SK-N-SH treated with all-trans-retinoic acid at 6 μM for 48 hours (cell line): Measurements from ENCODE around the gene SNX21.

Experiments
- ATAC-seq: fragments of 200-7000 bp; cut with Tn5 transposase; 3 replicates; pipeline ENCODE4 v1.9.1; 2020; ENCODE audit warnings: mild to moderate bottlenecking, moderate library complexity
- ARNTL ChIP-seq: fragments of 450-650 bp; formaldehyde crosslinking; IDR thresholded peaks from 2 replicates; pipeline ENCODE4 v1.5.0; 2020; ENCODE audit warnings: low read depth, mild to moderate bottlenecking, moderate library complexity, borderline replicate concordance
- BACH2 ChIP-seq: fragments of 250-450 bp; sonication (Bioruptor Pico); IDR thresholded peaks from 2 replicates; pipeline ENCODE4 v1.9.0; 2021; ENCODE audit warnings: mild to moderate bottlenecking, borderline replicate concordance
- CSDC2 ChIP-seq: fragments of 250-450 bp; sonication (Bioruptor Pico); IDR thresholded peaks from 2 replicates; pipeline ENCODE4 v1.5.0; 2020; ENCODE audit warnings: mild to moderate bottlenecking, moderate library complexity
- ESRRG ChIP-seq: fragments of 250-450 bp; sonication (Bioruptor Pico); IDR thresholded peaks from 2 replicates; pipeline ENCODE4 v1.6.1; 2021; ENCODE audit warnings: mild to moderate bottlenecking
- GLIS3 ChIP-seq: fragments of 250-450 bp; sonication (Bioruptor Pico); IDR thresholded peaks from 2 replicates; pipeline ENCODE4 v1.5.0; 2020; ENCODE audit warnings: mild to moderate bottlenecking, moderate library complexity
- ISL1 ChIP-seq: fragments of 250-450 bp; sonication (Bioruptor Pico); IDR thresholded peaks from 2 replicates; pipeline ENCODE4 v2.1.2; 2022; ENCODE audit warnings: mild to moderate bottlenecking, moderate library complexity
- OSR1 ChIP-seq: fragments of 250-450 bp; sonication (Bioruptor Pico); IDR thresholded peaks from 2 replicates; pipeline ENCODE4 v1.8.0; 2022; ENCODE audit warnings: moderate library complexity, mild to moderate bottlenecking, inconsistent platforms
- PPARA ChIP-seq: fragments of 250-450 bp; sonication (Bioruptor Pico); IDR thresholded peaks from 2 replicates; pipeline ENCODE4 v1.5.0; 2020; ENCODE audit warnings: mild to moderate bottlenecking, borderline replicate concordance
- SNAI2 ChIP-seq: fragments of 250-450 bp; sonication (Bioruptor Pico); IDR thresholded peaks from 2 replicates; pipeline ENCODE4 v1.5.0; 2020; ENCODE audit warnings: mild to moderate bottlenecking, moderate library complexity
- TCF4 ChIP-seq: fragments of 250-450 bp; sonication (Bioruptor Pico); IDR thresholded peaks from 2 replicates; pipeline ENCODE4 v1.8.0; 2021; ENCODE audit warnings: mild to moderate bottlenecking, moderate library complexity, borderline replicate concordance
- TOX ChIP-seq: fragments of 250-450 bp; sonication (Bioruptor Pico); IDR thresholded peaks from 2 replicates; pipeline ENCODE4 v1.8.0; 2021; ENCODE audit warnings: mild to moderate bottlenecking, moderate library complexity, borderline replicate concordance
- ZC3H10 ChIP-seq: fragments of 250-450 bp; sonication (Bioruptor Pico); IDR thresholded peaks from 2 replicates; pipeline ENCODE4 v1.5.1; 2021; ENCODE audit warnings: mild to moderate bottlenecking, moderate library complexity
- ZFP3 ChIP-seq: fragments of 250-450 bp; sonication (Bioruptor Pico); IDR thresholded peaks from 2 replicates; pipeline ENCODE4 v1.5.0; 2020; ENCODE audit warnings: mild to moderate bottlenecking, moderate library complexity
- ZFP30 ChIP-seq: fragments of 450-650 bp; formaldehyde crosslinking; IDR thresholded peaks from 2 replicates; pipeline ENCODE4 v1.5.0; 2022; ENCODE audit warnings: mild to moderate bottlenecking, moderate library complexity
- ZNF565 ChIP-seq: fragments of 450-650 bp; formaldehyde crosslinking; conservative IDR thresholded peaks from 2 replicates; pipeline ENCODE4 v1.5.0; 2020; ENCODE audit warnings: low read depth, mild to moderate bottlenecking, moderate library complexity
- ZNF70 ChIP-seq: fragments of 450-650 bp; formaldehyde crosslinking; IDR thresholded peaks from 2 replicates; pipeline ENCODE4 v1.5.0; 2020; ENCODE audit warnings: mild to moderate bottlenecking, moderate library complexity
- ZNF8 ChIP-seq: fragments of 450-650 bp; formaldehyde crosslinking; IDR thresholded peaks from 2 replicates; pipeline ENCODE4 v1.5.0; 2020; ENCODE audit warnings: mild to moderate bottlenecking, moderate library complexity
- TF ChIP-seq, protein P1 (sequence below): fragments of 250-450 bp; sonication (Bioruptor Pico); IDR thresholded peaks from 2 replicates; pipeline ENCODE4 v1.5.0; 2020; ENCODE audit warnings: mild to moderate bottlenecking, moderate library complexity
- TF ChIP-seq, protein P2 (sequence below): fragments of 250-450 bp; sonication (Bioruptor Pico); IDR thresholded peaks from 2 replicates; pipeline ENCODE4 v1.8.0; 2020; ENCODE audit warnings: mild to moderate bottlenecking, moderate library complexity, borderline replicate concordance
- TF ChIP-seq, protein P3 (sequence below): fragments of 250-450 bp; sonication (Bioruptor Pico); IDR thresholded peaks from 2 replicates; pipeline ENCODE4 v1.8.0; 2021; ENCODE audit warnings: low read depth, mild to moderate bottlenecking, moderate library complexity, borderline replicate concordance
- TF ChIP-seq, protein P4 (sequence below): fragments of 250-450 bp; sonication (Bioruptor Pico); IDR thresholded peaks from 2 replicates; pipeline ENCODE4 v1.5.1; 2021; ENCODE audit warnings: mild to moderate bottlenecking, moderate library complexity

The SNX21 gene

DNA sequence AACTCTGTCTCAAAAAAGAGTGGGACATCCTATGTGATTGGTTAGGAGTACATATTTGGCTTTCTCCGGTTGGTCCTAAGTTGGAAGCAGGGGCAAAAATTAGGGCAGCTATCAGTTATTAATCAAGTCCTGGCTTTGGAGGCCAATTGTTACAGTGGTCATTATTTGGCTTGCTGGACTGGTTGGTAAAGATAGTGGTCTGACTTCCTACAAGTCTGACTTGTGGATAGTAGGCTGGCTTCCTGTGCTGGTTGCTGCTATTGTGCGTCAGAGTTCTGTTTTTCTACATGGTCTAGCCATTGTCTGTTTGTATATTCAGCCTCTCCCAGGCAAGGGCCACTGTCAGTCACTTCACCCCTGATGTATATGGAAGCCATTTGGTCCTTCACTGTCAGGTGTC, 16.6 kb downstream of the SNX21 start:
- no peak for ATAC-seq
- TF ChIP-seq OSR1 (no peak), SNAI2 (CRISPR knock-in tag) (no peak), ZNF565 (CRISPR knock-in tag) (no peak), ISL1 (CRISPR knock-in tag) (no peak), ZFP30 (CRISPR knock-in tag) (no peak)
- TF ChIP-seq, protein P1, sequence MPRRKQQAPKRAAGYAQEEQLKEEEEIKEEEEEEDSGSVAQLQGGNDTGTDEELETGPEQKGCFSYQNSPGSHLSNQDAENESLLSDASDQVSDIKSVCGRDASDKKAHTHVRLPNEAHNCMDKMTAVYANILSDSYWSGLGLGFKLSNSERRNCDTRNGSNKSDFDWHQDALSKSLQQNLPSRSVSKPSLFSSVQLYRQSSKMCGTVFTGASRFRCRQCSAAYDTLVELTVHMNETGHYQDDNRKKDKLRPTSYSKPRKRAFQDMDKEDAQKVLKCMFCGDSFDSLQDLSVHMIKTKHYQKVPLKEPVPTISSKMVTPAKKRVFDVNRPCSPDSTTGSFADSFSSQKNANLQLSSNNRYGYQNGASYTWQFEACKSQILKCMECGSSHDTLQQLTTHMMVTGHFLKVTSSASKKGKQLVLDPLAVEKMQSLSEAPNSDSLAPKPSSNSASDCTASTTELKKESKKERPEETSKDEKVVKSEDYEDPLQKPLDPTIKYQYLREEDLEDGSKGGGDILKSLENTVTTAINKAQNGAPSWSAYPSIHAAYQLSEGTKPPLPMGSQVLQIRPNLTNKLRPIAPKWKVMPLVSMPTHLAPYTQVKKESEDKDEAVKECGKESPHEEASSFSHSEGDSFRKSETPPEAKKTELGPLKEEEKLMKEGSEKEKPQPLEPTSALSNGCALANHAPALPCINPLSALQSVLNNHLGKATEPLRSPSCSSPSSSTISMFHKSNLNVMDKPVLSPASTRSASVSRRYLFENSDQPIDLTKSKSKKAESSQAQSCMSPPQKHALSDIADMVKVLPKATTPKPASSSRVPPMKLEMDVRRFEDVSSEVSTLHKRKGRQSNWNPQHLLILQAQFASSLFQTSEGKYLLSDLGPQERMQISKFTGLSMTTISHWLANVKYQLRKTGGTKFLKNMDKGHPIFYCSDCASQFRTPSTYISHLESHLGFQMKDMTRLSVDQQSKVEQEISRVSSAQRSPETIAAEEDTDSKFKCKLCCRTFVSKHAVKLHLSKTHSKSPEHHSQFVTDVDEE (CRISPR knock-in tag): no peak
- TF ChIP-seq, protein P2, sequence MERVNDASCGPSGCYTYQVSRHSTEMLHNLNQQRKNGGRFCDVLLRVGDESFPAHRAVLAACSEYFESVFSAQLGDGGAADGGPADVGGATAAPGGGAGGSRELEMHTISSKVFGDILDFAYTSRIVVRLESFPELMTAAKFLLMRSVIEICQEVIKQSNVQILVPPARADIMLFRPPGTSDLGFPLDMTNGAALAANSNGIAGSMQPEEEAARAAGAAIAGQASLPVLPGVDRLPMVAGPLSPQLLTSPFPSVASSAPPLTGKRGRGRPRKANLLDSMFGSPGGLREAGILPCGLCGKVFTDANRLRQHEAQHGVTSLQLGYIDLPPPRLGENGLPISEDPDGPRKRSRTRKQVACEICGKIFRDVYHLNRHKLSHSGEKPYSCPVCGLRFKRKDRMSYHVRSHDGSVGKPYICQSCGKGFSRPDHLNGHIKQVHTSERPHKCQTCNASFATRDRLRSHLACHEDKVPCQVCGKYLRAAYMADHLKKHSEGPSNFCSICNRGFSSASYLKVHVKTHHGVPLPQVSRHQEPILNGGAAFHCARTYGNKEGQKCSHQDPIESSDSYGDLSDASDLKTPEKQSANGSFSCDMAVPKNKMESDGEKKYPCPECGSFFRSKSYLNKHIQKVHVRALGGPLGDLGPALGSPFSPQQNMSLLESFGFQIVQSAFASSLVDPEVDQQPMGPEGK: no peak

DNA sequence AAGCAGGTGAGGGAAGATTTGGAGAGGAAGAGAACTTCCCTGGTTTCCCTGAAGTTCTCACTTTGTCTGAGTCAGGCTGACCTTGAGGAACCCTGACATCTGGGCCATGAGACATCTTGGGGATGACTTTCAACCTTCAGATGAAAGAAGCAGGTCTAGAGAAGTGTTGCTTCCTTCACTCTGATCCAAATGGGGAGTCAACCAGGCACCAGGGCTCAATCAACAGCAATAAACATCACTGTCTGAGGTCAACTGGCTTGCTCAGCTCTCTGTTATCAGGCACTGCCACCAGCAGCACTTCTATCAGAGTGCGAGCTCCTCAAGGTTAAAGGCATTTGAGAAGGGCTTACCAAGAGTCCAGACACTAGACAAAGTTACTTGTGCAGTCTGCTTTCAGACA, 17.3 kb downstream of the SNX21 start:
- ATAC-seq: no peak
- TF ChIP-seq OSR1 (no peak), PPARA (CRISPR knock-in tag) (no peak)
- TF ChIP-seq, protein P3, sequence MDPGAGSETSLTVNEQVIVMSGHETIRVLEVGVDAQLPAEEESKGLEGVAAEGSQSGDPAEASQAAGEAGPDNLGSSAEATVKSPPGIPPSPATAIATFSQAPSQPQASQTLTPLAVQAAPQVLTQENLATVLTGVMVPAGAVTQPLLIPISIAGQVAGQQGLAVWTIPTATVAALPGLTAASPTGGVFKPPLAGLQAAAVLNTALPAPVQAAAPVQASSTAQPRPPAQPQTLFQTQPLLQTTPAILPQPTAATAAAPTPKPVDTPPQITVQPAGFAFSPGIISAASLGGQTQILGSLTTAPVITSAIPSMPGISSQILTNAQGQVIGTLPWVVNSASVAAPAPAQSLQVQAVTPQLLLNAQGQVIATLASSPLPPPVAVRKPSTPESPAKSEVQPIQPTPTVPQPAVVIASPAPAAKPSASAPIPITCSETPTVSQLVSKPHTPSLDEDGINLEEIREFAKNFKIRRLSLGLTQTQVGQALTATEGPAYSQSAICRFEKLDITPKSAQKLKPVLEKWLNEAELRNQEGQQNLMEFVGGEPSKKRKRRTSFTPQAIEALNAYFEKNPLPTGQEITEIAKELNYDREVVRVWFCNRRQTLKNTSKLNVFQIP (CRISPR knock-in tag): no peak

DNA sequence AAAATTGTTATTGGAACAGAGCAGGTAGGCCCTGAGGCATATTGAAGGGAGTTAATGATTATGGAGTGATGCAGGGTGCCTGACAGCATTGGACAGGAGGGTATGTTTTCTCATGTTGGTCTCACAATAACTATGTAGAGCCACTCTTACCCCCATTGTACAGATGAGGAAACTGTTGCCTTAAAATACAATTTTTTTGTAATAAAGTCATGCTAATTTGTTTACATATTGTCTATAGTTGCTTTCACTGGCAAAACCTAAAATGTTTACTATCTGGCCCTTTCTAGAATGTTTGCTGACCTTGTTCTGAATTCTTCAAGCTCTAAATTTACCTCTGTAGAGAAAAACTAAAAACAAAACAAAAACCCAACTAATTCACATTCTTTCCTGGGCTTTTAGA, 17.9 kb downstream of the SNX21 start:
- no peak for ATAC-seq
- TF ChIP-seq ZNF8 (CRISPR knock-in tag) (no peak), TCF4 (CRISPR knock-in tag) (no peak), TOX (CRISPR knock-in tag) (no peak), GLIS3 (CRISPR knock-in tag) (no peak), ESRRG (CRISPR knock-in tag) (no peak), BACH2 (CRISPR knock-in tag) (no peak), ZNF70 (no peak), ZFP3 (CRISPR knock-in tag) (no peak), OSR1 (no peak), ZNF565 (CRISPR knock-in tag) (no peak), ZC3H10 (CRISPR knock-in tag) (no peak), ARNTL (CRISPR knock-in tag) (no peak), CSDC2 (CRISPR knock-in tag) (no peak)
- TF ChIP-seq, protein P2: no peak
- TF ChIP-seq, protein P4, sequence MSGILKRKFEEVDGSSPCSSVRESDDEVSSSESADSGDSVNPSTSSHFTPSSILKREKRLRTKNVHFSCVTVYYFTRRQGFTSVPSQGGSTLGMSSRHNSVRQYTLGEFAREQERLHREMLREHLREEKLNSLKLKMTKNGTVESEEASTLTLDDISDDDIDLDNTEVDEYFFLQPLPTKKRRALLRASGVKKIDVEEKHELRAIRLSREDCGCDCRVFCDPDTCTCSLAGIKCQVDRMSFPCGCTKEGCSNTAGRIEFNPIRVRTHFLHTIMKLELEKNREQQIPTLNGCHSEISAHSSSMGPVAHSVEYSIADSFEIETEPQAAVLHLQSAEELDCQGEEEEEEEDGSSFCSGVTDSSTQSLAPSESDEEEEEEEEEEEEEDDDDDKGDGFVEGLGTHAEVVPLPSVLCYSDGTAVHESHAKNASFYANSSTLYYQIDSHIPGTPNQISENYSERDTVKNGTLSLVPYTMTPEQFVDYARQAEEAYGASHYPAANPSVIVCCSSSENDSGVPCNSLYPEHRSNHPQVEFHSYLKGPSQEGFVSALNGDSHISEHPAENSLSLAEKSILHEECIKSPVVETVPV (CRISPR knock-in tag): no peak

DNA sequence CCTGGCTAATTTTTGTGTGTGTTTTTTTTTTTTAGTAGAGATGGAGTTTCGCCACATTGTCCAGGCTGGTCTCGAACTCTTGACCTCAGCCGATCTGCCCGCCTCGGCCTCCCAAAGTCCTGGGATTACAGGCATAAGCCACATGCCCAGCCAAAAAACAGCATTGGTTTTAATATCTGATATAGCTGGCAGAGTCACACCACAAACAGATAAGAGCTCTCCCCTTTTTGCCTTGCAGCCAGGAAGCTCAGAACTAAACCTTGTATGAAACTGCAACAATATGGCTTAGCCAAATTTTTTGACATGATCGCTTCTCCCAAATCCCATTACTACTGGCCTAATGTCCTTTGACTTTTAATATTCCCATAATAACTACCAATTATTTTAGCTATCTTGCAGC, 18.7 kb downstream of the SNX21 start:
- ATAC-seq: no peak
- TF ChIP-seq ARNTL (CRISPR knock-in tag) (no peak), GLIS3 (CRISPR knock-in tag) (no peak), SNAI2 (CRISPR knock-in tag) (no peak)
